SU-DHL-6 (cell line): ENCODE results near the gene CXADR.

Source experiments
- H2AFZ ChIP-seq: fragments of 200-600 bp; sonication (generic); 2 replicates; pipeline ENCODE4 v1.6.1; 2014; ENCODE audit warnings: low read depth, mild to moderate bottlenecking, moderate library complexity, mixed read lengths, antibody characterized with exemption, low read length; ENCODE audit not compliant: severe bottlenecking
- H3F3A ChIP-seq: fragments of 200-600 bp; shearing (Covaris generic); 2 replicates; pipeline ENCODE4 v1.6.0; 2016; ENCODE audit warnings: antibody characterized with exemption, mild to moderate bottlenecking; ENCODE audit not compliant: insufficient read depth
- H3K27ac ChIP-seq: fragments of 200-600 bp; sonication (generic); 2 replicates; pipeline ENCODE4 v1.5.1; 2016; ENCODE audit warnings: low read depth, mild to moderate bottlenecking, low read length, moderate library complexity, mixed read lengths
- H3K27me3 ChIP-seq: fragments of 200-600 bp; sonication (generic), shearing (Covaris generic); 2 replicates; pipeline ENCODE4 v1.6.0; 2014; ENCODE audit warnings: mild to moderate bottlenecking, low read length
- H3K36me3 ChIP-seq: fragments of 200-600 bp; sonication (generic); 2 replicates; pipeline ENCODE4 v1.6.1; 2014; ENCODE audit warnings: mild to moderate bottlenecking, low read length, mixed read lengths
- H3K4me2 ChIP-seq: fragments of 300-600, 200-600 bp; shearing (Covaris generic), sonication (generic); 2 replicates; pipeline ENCODE4 v1.6.0; 2014; ENCODE audit warnings: low read length, low read depth, mild to moderate bottlenecking; ENCODE audit not compliant: poor library complexity, severe bottlenecking
- H3K4me3 ChIP-seq: fragments of 200-600 bp; sonication (generic); 2 replicates; pipeline ENCODE4 v1.5.1; 2014; ENCODE audit warnings: antibody characterized with exemption, low read length, mild to moderate bottlenecking, mixed read lengths; ENCODE audit not compliant: insufficient read depth, poor library complexity, severe bottlenecking
- H3K79me2 ChIP-seq: fragments of 200-600 bp; sonication (generic); 2 replicates; pipeline ENCODE4 v1.6.1; 2014; ENCODE audit warnings: mild to moderate bottlenecking, low read length, moderate library complexity; ENCODE audit not compliant: insufficient read depth
- H3K9ac ChIP-seq: fragments of 200-600 bp; sonication (generic); 2 replicates; pipeline ENCODE4 v1.7.0; 2014; ENCODE audit warnings: mild to moderate bottlenecking, low read length
- H3K9me2 ChIP-seq: fragments of 200-600 bp; sonication (generic); replicated peaks from 2 replicates; pipeline ENCODE4 v1.6.1; 2014; ENCODE audit warnings: low read length; ENCODE audit not compliant: insufficient read depth
- H3K9me3 ChIP-seq: fragments of 200-600 bp; sonication (generic); 2 replicates; pipeline ENCODE4 v1.6.1; 2014; ENCODE audit warnings: low read length, mixed read lengths; ENCODE audit not compliant: insufficient read depth
- H4K20me1 ChIP-seq: fragments of 200-600 bp; sonication (generic); 2 replicates; pipeline ENCODE4 v1.6.1; 2014; ENCODE audit warnings: low read depth, mild to moderate bottlenecking, antibody characterized with exemption, low read length, moderate library complexity, mixed read lengths
- CTCF ChIP-seq: fragments of 200-600 bp; sonication (generic); IDR thresholded peaks from one replicate; pipeline ENCODE4 v1.5.1; 2017; ENCODE audit warnings: antibody characterized with exemption, mild to moderate bottlenecking, low read length, moderate library complexity; ENCODE audit not compliant: insufficient read depth, poor library complexity, severe bottlenecking
- EZH2phosphoT487 ChIP-seq: fragments of 200-600 bp; sonication (generic), shearing (Covaris generic); conservative IDR thresholded peaks from 2 replicates; pipeline ENCODE4 v1.6.1; 2018; ENCODE audit warnings: mild to moderate bottlenecking, antibody characterized with exemption, low read length, moderate library complexity, mixed read lengths

Gene CXADR

GRCh38 chr21:17612023-17612564 lies 99.3 kb downstream of the CXADR start:
- Histone ChIP-seq H3K27ac (peak overlapping the region; percentile 57), H3F3A (peaks cover 10% of the 10 kb centered on the region; the same call in 1 of the 2 replicates), H3K79me2 (peaks cover 53% of the 10 kb centered on the region), H3K4me2 (peak overlapping the region; percentile 67), H4K20me1 (peaks cover 18% of the 10 kb centered on the region; the same call in 1 of the 2 replicates), H3K4me3 (peak overlapping the region; percentile 75), H3K27me3 (no peaks in the 10 kb centered on the region), H3K9me3 (no peaks in the 10 kb centered on the region), H2AFZ (peak overlapping the region; percentile 91), H3K9me2 (no peaks in the 10 kb centered on the region), H3K9ac (peak overlapping the region; percentile 95), H3K36me3 (peaks cover 32% of the 10 kb centered on the region)
- TF ChIP-seq EZH2phosphoT487 (no peak), CTCF (no peak)

- Histone ChIP-seq H3K4me3 (peak within 1 kb of the TSS; percentile 75), H3K9me3 (no peaks in the 10 kb centered on the region), H3K9me2 (no peaks in the 10 kb centered on the region), H2AFZ (peak within 1 kb of the TSS; percentile 91), H3K27ac (peak within 1 kb of the TSS; percentile 57), H4K20me1 (peaks cover 18% of the 10 kb centered on the region; the same call in 1 of the 2 replicates), H3K4me2 (peak within 1 kb of the TSS; percentile 67), H3K79me2 (peaks cover 46% of the 10 kb centered on the region), H3K27me3 (no peaks in the 10 kb centered on the region), H3K36me3 (peaks cover 26% of the 10 kb centered on the region), H3F3A (peaks cover 10% of the 10 kb centered on the region; the same call in 1 of the 2 replicates), H3K9ac (peak within 1 kb of the TSS; percentile 95)
- no peak for TF ChIP-seq CTCF
- TF ChIP-seq EZH2phosphoT487, result no peak
These were observed 99.9 kb downstream of the CXADR start, which contains the start of gene BTG3 for GRCh38 chr21:17612565-17613241. Gene BTG3 (minus strand): TSS chr21:17612901. CDS start chr21:17609144, 3,757 bp downstream.

DNA sequence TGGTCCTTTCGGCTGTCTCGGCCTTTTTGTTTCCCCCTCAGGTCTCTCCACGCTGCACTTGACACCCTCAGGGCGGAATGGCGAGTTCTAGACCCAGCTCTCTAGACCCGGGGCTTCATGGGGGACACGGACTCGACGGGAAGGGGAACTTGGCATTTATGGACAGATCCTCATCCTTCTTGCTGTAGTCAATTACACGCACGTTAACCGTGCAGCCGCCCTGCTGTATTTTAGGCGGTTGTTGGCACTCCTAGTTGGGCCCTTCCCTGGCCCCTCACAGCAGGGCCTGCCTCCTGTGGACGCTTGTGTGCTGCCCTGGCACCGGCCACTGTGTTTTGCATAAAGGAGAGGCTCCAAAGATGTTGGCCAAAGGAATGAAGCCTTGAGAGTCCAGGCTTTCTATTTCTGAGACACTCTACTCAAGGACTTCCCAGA lies 100.4 kb downstream of the CXADR start:
- peak overlapping the region; percentile 32 for H3K4me3 ChIP-seq
- no peaks in the 10 kb centered on the region for H3K27me3 ChIP-seq

More for the DNA sequence above, 100.4 kb downstream of the CXADR start:
- peaks cover 41% of the 10 kb centered on the region for H3K79me2 ChIP-seq
- peaks cover 18% of the 10 kb centered on the region; the same call in 1 of the 2 replicates for H4K20me1 ChIP-seq
- peaks cover 10% of the 10 kb centered on the region; the same call in 1 of the 2 replicates for H3F3A ChIP-seq
- H3K9me2 ChIP-seq, result no peaks in the 10 kb centered on the region
- no peaks in the 10 kb centered on the region for H3K9me3 ChIP-seq
- H2AFZ ChIP-seq, result peak overlapping the region; percentile 91
- TF ChIP-seq EZH2phosphoT487 (no peak), CTCF (no peak)
- H3K9ac ChIP-seq, result peak overlapping the region; percentile 95
- peak overlapping the region; percentile 56 for H3K4me2 ChIP-seq
- no peak overlapping the region for H3K27ac ChIP-seq
- H3K36me3 ChIP-seq, result peaks cover 22% of the 10 kb centered on the region
